Astrocyte (in vitro differentiated cells and primary cell): Measurements from ENCODE around the gene RLN3.

Experiments used
- EZH2 ChIP-seq: IDR thresholded peaks from 2 replicates; pipeline ENCODE4 v1.6.1; 2012; ENCODE audit warnings: mild to moderate bottlenecking, low read length, inconsistent platforms; ENCODE audit not compliant: insufficient read depth
- TF ChIP-seq, protein P1 (sequence below): IDR thresholded peaks from 2 replicates; pipeline ENCODE4 v1.5.1; 2011; ENCODE audit warnings: low read depth, mild to moderate bottlenecking, inconsistent platforms, low read length, moderate library complexity; ENCODE audit not compliant: insufficient read depth

DNA sequence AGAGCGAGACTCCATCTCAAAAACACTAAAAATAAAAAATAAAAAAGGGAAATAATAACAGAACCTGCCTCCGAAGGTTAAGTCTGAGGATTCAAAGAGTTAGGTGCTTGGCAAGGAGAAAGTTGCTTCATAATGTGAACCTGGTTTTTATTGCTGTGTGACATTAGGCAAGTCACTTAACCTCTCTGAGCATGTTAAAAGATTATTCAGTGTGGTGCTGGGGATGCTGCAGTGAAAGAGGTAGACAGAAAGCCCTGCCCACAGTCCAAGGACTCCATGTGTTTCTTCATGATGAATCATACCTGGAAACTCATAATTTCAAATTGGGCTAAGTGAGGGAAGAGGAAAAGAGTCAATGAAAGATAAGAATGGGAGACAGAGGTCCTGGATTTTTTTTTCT is 6.0 kb downstream of the RLN3 start:
- TF ChIP-seq, protein P1, sequence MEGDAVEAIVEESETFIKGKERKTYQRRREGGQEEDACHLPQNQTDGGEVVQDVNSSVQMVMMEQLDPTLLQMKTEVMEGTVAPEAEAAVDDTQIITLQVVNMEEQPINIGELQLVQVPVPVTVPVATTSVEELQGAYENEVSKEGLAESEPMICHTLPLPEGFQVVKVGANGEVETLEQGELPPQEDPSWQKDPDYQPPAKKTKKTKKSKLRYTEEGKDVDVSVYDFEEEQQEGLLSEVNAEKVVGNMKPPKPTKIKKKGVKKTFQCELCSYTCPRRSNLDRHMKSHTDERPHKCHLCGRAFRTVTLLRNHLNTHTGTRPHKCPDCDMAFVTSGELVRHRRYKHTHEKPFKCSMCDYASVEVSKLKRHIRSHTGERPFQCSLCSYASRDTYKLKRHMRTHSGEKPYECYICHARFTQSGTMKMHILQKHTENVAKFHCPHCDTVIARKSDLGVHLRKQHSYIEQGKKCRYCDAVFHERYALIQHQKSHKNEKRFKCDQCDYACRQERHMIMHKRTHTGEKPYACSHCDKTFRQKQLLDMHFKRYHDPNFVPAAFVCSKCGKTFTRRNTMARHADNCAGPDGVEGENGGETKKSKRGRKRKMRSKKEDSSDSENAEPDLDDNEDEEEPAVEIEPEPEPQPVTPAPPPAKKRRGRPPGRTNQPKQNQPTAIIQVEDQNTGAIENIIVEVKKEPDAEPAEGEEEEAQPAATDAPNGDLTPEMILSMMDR: no peak
- no peak for TF ChIP-seq EZH2
